Stimulated activated CD8-positive, alpha-beta memory T cell treated with anti-CD3 and anti-CD28 coated beads, Interleukin-4, amount 100 ng/mL, for 24 hours (primary cell): ENCODE measurements around the gene IL36RN.

Experiments used
- DNase-seq: peaks from one replicate; pipeline ENCODE4 v3.0.0-alpha.2; 2020; ENCODE audit warnings: low read depth

The IL36RN gene

DNA sequence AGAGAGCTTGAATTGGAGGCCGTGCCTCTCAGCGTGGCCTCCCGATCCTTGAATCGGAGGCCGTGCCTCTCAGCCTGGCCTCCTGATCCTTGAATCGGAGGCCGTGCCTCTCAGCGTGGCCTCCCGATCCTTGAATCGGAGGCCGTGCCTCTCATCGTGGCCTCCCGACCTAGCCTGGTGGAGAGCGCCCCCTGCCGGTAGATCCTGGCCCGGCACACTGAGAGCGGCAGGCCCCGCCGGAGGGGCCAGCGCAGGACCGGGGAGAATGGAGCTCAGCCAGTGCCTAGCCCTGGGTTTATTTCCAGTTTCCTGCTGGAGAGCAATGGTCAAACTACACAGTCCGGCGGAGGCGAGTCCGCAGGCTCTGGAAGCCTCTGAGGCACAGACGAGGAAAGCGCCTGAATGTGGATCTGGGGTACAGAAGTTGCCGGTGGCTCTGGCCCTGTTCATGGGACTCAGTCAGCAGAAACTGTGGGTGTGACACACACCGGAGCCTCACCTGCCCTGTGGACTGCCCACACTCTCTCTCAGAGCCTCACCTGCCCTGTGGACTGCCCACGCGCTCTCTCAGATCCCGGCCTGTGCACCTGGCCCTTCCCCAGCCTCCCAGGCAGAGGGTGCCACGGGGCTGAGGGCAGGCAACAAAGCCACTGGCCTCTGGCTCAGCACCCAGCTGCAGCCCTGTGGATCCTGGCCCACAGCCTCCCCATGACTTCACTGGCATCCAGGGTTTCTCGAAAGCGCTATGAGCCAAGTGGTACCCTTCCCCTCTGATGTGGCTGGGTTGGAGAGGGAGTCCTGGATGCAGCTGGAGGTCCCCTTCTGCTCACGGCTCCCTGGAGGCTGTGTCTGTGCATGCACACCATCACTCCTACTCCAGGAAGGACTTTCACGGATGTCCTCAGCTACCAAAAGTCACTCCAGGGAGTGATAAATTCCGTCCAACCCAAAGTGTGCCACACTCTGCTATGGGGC is 7.8 kb upstream of the IL36RN start:
- DNase-seq = no peak

DNA sequence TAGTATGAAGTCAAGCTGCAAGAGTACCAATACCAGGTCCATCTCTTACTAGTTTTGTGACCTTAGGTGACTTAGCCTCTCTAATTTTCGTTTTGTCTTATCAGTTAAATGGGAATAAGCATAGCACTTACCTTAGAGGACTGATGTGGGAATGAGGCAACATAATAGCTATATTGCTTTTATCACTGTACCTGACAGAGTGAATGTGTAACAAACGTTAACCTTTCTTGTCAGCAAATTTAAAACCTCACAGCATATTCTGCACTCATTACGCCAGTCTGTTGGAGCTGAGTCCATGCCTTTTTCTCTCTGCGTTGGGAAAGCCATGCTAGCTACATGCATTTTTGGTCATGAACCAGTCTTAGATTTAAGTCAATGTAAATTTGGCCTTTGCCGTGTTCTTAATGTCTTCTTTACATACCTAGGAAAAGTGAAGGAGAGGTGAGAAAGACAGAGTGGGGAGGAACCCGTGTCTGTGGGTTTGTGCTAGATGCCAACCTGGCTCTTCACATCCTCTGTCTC is 6.5 kb upstream of the IL36RN start, which contains the start of gene IL36B:
Gene IL36B, minus strand, starts transcription at position 472 of the 522 bp plus-strand sequence.
- no peak for DNase-seq

DNA sequence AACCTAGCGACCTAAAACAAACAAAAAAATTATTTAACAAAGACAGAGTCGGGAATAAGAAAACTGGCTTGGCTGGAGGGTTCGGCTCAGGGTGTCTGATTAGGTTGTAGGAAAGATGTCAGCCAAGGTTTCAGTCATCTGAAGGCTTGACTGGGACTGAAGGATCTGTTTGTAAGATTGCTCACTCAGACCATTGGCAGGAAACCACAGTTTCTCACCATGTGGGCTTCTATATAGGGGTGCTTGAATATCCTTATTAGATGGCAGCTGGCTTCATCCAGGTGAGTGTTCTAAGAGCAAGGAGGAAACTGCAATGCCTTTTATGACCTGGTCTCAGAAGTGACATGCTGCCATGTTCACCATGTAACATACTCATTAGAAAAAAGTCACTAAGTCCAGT is 5.3 kb upstream of the IL36RN start:
- DNase-seq = no peak

DNA sequence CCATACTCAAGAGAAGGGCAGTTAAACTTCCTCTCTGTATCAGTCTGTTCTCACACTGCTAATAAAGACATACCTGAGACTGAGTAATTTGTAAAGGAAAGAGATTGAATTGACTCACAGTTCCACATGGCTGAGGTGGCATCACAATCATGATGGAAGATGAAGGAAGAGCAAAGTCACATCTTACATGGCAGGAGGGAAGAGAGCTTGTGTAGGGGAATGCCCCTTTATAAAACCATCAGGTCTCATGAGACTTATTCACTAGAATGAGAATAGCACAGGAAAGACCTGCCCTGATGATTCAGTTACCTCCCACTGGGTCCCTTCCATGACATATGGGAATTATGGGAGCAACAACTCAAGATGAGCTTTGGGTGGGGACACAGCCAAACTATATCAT is 4.9 kb upstream of the IL36RN start:
- no peak for DNase-seq

DNA sequence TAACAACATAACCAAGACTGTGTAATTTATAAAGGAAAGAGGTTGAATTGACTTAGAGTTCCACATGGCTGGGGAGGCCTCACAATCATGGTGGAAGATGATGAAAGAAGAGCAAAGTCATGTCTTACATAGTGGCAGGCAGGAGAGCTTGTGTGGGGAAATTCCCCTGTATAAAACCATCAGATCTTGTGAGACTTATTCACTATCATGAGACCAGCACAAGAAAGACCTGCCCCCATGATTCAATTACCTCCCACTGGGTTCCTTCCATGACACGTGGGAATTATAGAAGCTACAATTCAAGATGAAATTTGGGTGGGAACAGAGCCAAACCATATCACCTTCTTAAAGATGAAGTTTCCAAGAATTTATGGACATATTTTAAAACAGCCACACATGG is 2.5 kb upstream of the IL36RN start:
- DNase-seq = no peak

DNA sequence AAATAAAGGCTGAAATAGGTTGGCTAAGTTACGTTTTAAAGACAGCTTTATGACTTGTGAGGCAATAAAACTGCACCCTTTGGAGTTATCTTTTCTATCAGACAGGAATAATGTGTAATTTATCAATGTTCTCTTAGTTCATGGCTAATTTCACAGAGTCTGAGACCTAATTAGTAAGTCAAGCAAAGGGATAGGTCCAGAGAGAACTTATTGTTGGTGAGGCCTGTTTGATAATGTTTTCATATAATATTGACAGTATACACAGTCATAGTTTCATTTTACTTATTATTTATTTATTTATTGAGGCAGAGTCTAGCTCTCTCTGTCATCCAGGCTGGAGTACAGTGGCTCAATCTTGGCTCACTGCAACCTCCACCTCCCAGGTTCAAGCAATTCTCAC is 1.9 kb upstream of the IL36RN start:
- no peak for DNase-seq

DNA sequence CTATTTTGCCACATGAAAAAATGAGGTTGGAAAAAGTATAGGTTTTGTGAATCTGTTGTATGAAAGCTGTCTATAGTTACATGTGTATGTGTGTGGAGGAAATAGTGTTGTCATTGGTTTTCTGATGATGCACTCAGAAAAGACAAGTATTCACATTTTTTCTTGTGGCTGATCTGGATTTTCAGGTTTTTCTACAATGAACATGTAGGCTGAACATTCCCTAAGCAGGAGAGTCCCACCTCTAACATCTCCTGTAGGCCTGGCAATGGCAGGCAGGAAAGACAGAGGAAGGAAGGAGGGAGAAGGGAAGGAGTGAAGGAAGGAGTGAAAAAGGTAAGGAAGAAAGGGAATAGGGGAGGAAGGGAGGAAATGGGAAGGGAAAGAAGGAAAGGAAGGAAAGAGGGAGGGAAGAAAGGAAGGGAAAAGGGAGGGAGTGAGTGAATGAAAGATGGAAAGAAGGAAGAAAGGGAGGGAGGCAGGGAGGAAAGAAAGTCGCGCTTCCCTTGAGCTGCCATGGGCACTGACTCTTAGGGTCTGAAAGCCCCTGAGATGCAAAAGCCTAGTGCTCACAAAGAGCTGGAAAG is 495 bp upstream of the IL36RN start:
- no peak for DNase-seq

DNA sequence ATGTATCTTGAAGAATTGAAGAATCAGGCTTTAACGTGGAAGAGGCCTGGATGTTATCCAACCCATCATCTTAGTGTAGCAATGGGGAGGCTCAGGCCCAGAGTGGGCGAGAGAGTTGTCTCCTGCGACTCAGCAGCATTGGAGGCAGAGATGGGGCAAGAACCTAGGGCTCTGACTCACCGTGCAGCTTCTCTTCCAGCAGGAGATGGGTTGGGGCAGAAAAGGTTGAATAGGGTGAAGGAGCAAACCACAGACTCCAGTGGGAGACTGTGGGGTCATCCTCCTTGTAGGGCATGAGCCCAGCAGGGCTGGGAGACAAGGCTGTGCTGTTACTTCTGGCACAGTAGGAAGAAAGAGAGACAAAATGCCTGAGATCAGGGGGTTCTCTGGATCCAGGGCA is 1.4 kb downstream of the IL36RN start:
- DNase-seq = no peak

DNA sequence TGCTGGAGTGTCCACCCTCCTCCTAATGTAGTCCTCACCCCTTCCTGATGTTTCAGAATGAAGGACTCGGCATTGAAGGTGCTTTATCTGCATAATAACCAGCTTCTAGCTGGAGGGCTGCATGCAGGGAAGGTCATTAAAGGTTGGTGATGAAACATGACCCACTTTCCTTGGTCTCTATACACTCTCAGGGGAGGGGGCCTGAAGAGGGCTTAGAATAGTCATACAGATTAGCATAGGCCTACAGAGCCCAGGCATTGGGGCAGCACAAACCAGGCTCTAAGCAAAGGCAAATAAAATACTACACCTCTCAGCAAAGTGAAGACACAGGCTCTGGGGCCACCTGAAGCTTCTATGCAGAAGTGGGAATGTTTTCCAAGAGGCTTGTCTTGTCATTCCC is 1.8 kb downstream of the IL36RN start:
- no peak for DNase-seq

DNA sequence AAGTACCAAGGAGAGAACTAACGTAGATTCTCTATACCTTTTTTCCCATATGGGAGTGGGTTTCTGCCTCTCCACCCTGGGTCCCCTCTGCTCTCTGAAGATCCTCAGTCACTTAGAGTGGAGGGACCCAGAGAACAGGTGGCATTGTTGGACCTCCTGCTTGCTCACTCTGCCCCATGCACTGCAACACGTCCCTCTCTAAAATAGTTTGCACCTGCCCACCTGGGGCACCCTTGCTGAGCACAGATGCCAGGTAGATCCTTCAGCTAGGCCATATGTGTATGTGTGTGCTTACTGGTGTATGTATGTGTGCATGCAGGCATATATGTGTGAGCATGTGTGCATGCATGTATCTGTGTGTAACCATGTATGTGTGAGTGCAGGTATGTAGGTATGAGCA is 2.2 kb downstream of the IL36RN start:
- no peak for DNase-seq

DNA sequence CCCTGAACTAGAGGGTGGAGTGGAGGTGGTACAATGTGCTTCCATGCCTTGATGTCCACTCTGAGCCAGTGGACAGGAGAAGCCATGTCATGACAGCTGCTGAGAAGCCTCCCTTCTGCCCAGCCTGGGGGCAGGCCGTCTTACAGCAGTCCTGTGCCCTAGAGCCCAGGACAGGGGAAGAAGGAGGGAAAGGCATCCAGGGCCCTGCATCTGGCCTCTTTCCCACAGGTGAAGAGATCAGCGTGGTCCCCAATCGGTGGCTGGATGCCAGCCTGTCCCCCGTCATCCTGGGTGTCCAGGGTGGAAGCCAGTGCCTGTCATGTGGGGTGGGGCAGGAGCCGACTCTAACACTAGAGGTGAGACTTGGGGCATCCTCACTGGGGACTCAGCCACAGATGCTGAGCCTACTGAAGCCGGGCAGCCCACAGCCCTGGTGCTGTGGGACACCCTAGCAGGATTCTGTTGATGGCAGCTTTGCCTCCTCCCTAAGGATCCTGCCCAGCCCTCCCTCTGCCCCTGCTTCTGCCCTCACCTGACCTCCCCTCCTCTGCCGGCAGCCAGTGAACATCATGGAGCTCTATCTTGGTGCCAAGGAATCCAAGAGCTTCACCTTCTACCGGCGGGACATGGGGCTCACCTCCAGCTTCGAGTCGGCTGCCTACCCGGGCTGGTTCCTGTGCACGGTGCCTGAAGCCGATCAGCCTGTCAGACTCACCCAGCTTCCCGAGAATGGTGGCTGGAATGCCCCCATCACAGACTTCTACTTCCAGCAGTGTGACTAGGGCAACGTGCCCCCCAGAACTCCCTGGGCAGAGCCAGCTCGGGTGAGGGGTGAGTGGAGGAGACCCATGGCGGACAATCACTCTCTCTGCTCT is 3.1 kb downstream of the IL36RN start:
- no peak for DNase-seq

DNA sequence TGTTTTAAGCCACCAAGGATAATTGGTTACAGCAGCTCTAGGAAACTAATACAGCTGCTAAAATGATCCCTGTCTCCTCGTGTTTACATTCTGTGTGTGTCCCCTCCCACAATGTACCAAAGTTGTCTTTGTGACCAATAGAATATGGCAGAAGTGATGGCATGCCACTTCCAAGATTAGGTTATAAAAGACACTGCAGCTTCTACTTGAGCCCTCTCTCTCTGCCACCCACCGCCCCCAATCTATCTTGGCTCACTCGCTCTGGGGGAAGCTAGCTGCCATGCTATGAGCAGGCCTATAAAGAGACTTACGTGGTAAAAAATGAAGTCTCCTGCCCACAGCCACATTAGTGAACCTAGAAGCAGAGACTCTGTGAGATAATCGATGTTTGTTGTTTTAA is 5.3 kb downstream of the IL36RN start:
- DNase-seq = no peak

DNA sequence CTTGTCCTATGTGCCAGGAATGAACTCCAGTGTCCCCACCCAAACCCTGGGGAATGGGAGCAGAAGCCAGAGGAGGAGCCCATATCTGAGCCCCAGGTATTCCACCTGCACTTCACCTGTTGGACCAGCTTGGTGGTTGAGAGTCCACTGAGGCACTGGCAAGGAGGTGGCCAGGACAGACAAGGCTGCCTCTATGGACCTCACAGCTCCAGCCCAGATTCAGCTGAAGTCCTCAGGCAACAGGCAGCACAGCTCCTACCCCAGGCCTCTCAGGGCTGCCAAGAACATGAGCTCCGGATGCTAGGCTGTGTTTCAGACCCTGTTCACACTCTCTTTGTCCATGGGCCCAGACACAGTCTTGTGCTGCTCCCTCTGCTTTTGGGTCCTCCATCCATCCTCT is 5.9 kb downstream of the IL36RN start:
- no peak for DNase-seq

DNA sequence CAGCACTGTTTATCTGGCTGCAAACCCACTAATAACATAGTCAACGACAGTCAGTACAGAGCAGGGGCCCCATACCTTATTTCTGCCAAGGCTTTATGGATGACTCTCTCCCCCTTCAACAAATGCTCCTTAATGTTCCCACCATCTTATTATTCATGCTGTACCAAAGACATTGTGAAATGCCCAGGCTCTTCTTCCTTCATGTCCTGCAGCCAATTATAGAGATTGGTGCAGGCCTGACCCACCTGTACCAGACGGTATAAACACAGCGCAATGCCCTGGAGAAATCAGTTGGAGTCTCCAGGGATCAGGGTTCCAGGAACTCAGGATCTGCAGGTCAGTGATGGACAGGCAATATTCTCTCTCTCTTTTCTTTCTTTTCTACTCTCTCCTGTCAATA is 8.7 kb downstream of the IL36RN start, which contains the start of gene IL1F10:
Gene IL1F10, plus strand, starts transcription at position 290 of the 400 bp plus-strand sequence. CDS start 4,769 bp downstream, outside the sequence.
- no peak for DNase-seq

DNA sequence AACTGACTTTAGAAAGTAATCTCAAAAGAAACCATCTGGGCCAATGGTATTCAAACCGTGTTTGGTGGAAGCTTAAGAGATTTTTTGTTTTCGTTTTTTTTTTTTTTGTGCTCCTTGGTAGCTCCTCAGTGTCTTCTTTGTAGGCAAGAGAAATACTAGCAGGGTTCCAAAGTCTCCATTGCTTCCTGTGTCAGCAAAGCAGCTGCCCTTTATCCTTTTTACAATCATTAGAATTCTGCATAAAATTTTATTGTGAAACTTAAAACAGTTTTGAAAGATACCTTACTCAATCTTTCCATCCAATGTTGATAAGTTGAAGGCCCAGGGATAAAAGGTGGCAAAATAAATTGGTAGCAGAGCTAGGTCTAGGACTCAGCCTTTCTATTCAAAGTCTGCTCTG is 9.3 kb downstream of the IL36RN start:
- DNase-seq = no peak

DNA sequence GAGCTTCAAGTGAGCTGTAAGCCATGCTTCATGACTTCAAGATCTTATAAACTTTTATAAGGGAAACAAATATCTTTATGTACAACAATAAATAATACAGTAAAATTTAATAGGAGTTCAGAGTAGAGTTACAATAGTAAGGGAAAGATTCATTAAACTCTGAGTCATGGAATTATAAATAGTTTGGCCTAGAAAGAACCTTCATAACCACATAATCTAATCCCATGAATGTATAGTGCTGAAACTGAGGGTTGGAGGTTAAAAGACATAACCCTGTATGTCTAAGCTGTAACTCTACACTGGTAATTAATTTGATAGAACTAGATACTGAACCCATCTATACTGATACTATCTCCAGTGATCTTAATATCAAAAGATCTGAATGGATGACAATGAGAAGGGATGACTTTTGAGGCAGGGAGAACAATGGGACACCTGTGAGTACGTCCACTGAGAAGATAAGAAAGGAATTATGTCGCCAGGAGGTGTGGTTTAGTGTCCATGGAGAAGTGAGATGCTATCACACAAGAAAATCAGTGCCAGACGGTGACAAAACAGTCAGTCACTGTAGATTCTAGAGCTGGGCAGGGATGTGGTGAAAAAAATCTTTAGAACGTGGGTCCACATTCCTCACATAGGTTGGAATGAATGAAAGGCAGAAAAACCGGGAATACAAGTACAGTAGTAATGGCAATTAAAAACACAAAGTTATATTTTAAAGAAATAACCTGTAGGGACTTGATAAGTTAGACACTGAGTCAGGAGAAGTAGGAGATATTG is 9.9 kb downstream of the IL36RN start:
- DNase-seq = no peak

DNA sequence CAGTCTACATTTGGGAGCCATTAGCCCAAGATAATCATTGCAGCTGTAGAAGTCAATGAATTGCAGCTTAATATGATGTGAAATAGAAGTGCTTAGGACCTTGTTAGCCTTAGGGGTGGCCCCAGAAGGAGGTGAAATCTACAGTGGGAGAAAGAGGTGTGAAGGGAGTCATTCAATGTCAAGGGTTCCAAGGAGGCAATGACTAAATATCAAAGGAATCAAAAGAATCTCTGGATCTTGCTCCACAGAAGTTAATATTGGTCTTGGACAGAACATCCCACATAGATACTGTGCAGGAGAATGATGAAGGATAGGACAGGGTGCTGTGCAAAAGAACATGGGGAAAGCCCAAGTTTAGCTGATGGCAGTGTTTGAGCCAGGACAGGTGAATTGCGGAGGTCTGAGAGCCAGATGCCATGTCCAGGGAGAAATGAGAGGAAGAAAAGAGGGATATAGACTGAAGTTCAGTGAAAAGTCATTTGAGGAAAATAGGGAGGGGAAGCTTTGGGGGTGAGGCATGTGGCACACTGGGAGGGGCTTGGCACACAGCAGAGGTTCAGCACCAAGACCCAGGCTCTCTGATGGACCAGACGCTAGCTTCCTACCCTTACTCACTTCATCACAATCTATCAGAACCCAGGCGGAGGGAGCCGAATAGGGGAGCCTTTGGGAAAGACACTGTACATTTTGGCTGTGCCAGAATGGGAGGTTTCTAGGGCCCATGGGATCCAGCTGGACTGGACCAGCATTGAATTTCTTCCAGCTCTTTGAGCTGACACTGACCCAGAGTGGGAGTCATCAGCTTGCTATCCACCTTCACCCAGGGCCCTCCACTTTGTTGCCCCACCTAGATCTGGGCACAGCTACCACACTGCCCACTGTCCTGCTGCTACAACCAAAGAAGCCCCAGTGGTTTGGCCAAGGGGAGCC is 10.9 kb downstream of the IL36RN start:
- DNase-seq = no peak

DNA sequence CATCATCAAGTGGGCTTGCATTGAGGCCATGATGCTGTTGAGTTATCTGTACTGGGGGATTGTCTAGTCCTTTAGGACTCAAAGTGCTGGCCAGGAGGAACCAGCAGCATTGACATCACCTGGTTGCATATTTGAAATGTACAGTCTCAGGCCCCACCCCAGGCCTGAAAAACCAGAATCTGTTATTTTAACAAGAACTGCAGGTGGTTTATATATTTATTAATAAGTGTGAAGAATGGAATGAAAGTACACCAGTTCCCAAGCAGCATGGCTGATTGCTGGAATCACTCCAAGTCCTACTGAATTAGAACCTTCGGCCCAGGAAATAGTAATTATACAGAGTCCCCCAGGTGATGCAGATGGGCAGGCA is 11.6 kb downstream of the IL36RN start:
- DNase-seq = no peak

DNA sequence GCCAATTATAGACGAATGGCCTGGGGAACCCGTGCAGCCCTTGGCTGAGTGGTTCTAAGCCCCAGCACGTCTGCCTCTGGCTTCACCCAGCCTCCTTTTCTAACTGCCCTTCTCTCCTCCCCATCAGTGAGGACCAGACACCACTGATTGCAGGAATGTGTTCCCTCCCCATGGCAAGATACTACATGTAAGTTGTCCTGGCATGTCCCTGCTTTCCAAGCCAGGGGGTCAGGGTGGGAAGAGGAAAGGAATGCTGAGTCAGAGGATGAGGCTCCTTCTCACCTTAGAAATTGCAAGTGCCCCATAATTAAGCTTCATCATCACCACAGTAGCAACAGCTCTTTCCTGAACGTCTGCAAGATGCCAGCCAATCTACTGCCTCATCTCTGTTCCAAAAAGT is 13.6 kb downstream of the IL36RN start:
- no peak for DNase-seq

DNA sequence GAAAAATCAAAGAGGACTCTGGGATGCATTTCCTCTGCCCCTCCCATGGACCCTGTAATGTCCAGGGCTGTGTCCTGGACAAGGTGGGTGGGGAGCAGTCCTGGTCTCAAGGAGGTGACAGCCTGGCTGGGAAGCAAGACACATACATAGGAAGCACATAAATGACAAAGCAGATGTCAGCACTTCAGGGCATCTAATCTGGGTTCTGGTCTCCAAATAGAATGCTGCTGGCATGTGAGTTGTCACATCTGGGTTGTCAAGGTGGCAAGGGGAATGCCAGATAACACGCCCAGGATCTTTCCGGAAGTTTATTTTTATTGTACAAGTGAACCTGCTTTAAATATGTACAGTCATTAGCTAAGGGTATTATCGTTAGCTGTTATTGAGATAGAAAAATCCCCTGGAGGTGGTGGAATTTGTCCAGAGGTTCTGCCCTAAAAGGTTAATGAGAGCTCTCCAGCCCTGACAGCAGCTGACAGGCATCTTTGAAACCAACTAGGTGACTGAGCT is 14.4 kb downstream of the IL36RN start:
- no peak for DNase-seq
